OCI-M1 (cell line): ENCODE results near the gene PRRG4.
"Not testable (repeated sequence)": the region's sequence is repeated elsewhere in the genome, so short reads cannot be mapped to it uniquely, and the experiment has no call there.

Source experiments
- DNase-seq: peaks from one replicate; lab custom pipeline; 2025; lab: John Stamatoyannopoulos, UW

Gene PRRG4

GRCh38 chr11:32885556-32885955, 55.8 kb downstream of the PRRG4 start:
- no peak for DNase-seq

GRCh38 chr11:32886180-32886579, 56.5 kb downstream of the PRRG4 start:
- DNase-seq: no peak

- not testable (repeated sequence) for DNase-seq
These were observed 58.1 kb downstream of the PRRG4 start for GRCh38 chr11:32887707-32888383.

GRCh38 chr11:32888384-32888710, 58.6 kb downstream of the PRRG4 start:
- not testable (repeated sequence) for DNase-seq

- DNase-seq: no peak
These were observed 59.1 kb downstream of the PRRG4 start for GRCh38 chr11:32888805-32889204.

GRCh38 chr11:32890843-32891656, 61.3 kb downstream of the PRRG4 start:
- no peak for DNase-seq

- DNase-seq: peak; percentile 78
These were observed 62.1 kb downstream of the PRRG4 start for GRCh38 chr11:32891657-32892354.

- peak; percentile 87 for DNase-seq
These were observed 62.8 kb downstream of the PRRG4 start, which contains the start of gene QSER1 for GRCh38 chr11:32892355-32893092. TSS of gene QSER1 (plus strand) at chr11:32892811. CDS start at chr11:32893126, 315 bp downstream.

- no peak for DNase-seq
These were observed 63.3 kb downstream of the PRRG4 start for GRCh38 chr11:32893093-32893342.

GRCh38 chr11:32893343-32894148, 63.8 kb downstream of the PRRG4 start:
- peak; percentile 82 for DNase-seq

- DNase-seq: peak; percentile 91
These were observed 64.6 kb downstream of the PRRG4 start for GRCh38 chr11:32894149-32894827.

GRCh38 chr11:32894921-32895320, 65.2 kb downstream of the PRRG4 start:
- DNase-seq: no peak

- peak; percentile 54 for DNase-seq
These were observed 65.7 kb downstream of the PRRG4 start for GRCh38 chr11:32895471-32895870.

- no peak for DNase-seq
These were observed 67.4 kb downstream of the PRRG4 start for GRCh38 chr11:32897103-32897502.

GRCh38 chr11:32899438-32899837, 69.7 kb downstream of the PRRG4 start:
- DNase-seq: no peak

- DNase-seq: no peak
These were observed 72.5 kb downstream of the PRRG4 start for GRCh38 chr11:32902089-32902665.

GRCh38 chr11:32905028-32905667, 75.4 kb downstream of the PRRG4 start:
- DNase-seq: no peak
